DOHH2 (cell line): Measurements from ENCODE around the gene YIPF3.

Source experiments
- H3F3A ChIP-seq: fragments of 200-600 bp; sonication (generic), shearing (Covaris generic); 2 replicates; pipeline ENCODE4 v1.6.0; 2016; ENCODE audit warnings: antibody characterized with exemption, mild to moderate bottlenecking; ENCODE audit not compliant: control insufficient read depth, insufficient read depth
- H3K27ac ChIP-seq: fragments of 200-600 bp; sonication (generic); 2 replicates; pipeline ENCODE4 v1.5.1; 2014; ENCODE audit warnings: low read depth, mild to moderate bottlenecking, low read length, moderate library complexity
- H3K27me3 ChIP-seq: fragments of 200-600 bp; sonication (generic); 2 replicates; pipeline ENCODE4 v1.6.1; 2014; ENCODE audit warnings: mild to moderate bottlenecking, low read length, mixed read lengths; ENCODE audit not compliant: control insufficient read depth
- H3K36me3 ChIP-seq: fragments of 200-600 bp; sonication (generic); 2 replicates; pipeline ENCODE4 v1.6.1; 2014; ENCODE audit warnings: mild to moderate bottlenecking, low read length, moderate library complexity, mixed read lengths; ENCODE audit not compliant: control insufficient read depth
- H3K4me1 ChIP-seq: fragments of 200-600 bp; sonication (generic); 2 replicates; pipeline ENCODE4 v1.6.1; 2014; ENCODE audit warnings: mild to moderate bottlenecking, low read length, mixed read lengths; ENCODE audit not compliant: control insufficient read depth
- H3K4me2 ChIP-seq: fragments of 200-600 bp; sonication (generic); 2 replicates; pipeline ENCODE4 v1.6.0; 2014; ENCODE audit warnings: mild to moderate bottlenecking, low read length, moderate library complexity
- H3K4me3 ChIP-seq: fragments of 200-600 bp; sonication (generic); 2 replicates; pipeline ENCODE4 v1.5.1; 2014; ENCODE audit warnings: mild to moderate bottlenecking, low read length, mixed read lengths
- H3K79me2 ChIP-seq: fragments of 200-600 bp; sonication (generic); 2 replicates; pipeline ENCODE4 v1.6.1; 2014; ENCODE audit warnings: mild to moderate bottlenecking, low read length, mixed read lengths; ENCODE audit not compliant: control insufficient read depth
- H3K9me2 ChIP-seq: fragments of 200-600 bp; sonication (generic); replicated peaks from 2 replicates; pipeline ENCODE4 v1.6.1; 2014; ENCODE audit warnings: mild to moderate bottlenecking, low read length, mixed read lengths; ENCODE audit not compliant: control insufficient read depth
- H3K9me3 ChIP-seq: fragments of 200-600 bp; sonication (generic); 2 replicates; pipeline ENCODE4 v1.6.1; 2014; ENCODE audit warnings: antibody characterized with exemption, low read length, mixed read lengths; ENCODE audit not compliant: control insufficient read depth, insufficient read depth
- H4K20me1 ChIP-seq: fragments of 200-600 bp; sonication (generic); 2 replicates; pipeline ENCODE4 v1.6.0; 2014; ENCODE audit warnings: low read depth, mild to moderate bottlenecking, antibody characterized with exemption, low read length, moderate library complexity; ENCODE audit not compliant: control insufficient read depth, insufficient read depth
- CTCF ChIP-seq: fragments of 200-600 bp; sonication (generic); IDR thresholded peaks from one replicate; pipeline ENCODE4 v1.5.1; 2014; ENCODE audit warnings: antibody characterized with exemption, mild to moderate bottlenecking, low read depth, low read length; ENCODE audit not compliant: poor library complexity, severe bottlenecking
- EZH2phosphoT487 ChIP-seq: fragments of 200-600 bp; sonication (generic); IDR thresholded peaks from 2 replicates; pipeline ENCODE4 v1.6.1; 2017; ENCODE audit warnings: borderline replicate concordance, mild to moderate bottlenecking, antibody characterized with exemption, low read length, moderate library complexity, mixed read lengths

YIPF3 gene

GRCh38 chr6:43477235-43478007, 39.3 kb downstream of the YIPF3 start, which contains the start of gene TJAP1:
TJAP1 (plus strand) TSS chr6:43477570; CDS start chr6:43499002, 21,432 bp downstream.
- H4K20me1 ChIP-seq, result no peaks in the 10 kb centered on the region; the same call in 1 of the 2 replicates
- H3F3A ChIP-seq, result peaks cover 2% of the 10 kb centered on the region; the same call in 1 of the 2 replicates
- H3K9me2 ChIP-seq, result no peaks in the 10 kb centered on the region
- no peaks in the 10 kb centered on the region for H3K36me3 ChIP-seq
- no peak for TF ChIP-seq EZH2phosphoT487
- no peak for TF ChIP-seq CTCF
- H3K4me1 ChIP-seq, result peaks cover 20% of the 10 kb centered on the region
- peak within 1 kb of the TSS; percentile 84 for H3K4me2 ChIP-seq
- peak within 1 kb of the TSS; percentile 78 for H3K4me3 ChIP-seq
- H3K9me3 ChIP-seq, result no peaks in the 10 kb centered on the region
- 0 out of 2 replicates have a peak within 1 kb of the TSS, but pooled peaks have one; percentile 11 for H3K27ac ChIP-seq
- no peaks in the 10 kb centered on the region for H3K27me3 ChIP-seq
- peaks cover 46% of the 10 kb centered on the region for H3K79me2 ChIP-seq

GRCh38 chr6:43476746-43477145, 40.0 kb downstream of the YIPF3 start:
- Histone ChIP-seq H4K20me1 (no peaks in the 10 kb centered on the region; the same call in 1 of the 2 replicates), H3K36me3 (no peaks in the 10 kb centered on the region), H3K9me3 (no peaks in the 10 kb centered on the region), H3K4me1 (peaks cover 20% of the 10 kb centered on the region), H3K27ac (no peak overlapping the region), H3K4me3 (peak overlapping the region; percentile 78), H3K27me3 (no peaks in the 10 kb centered on the region), H3K9me2 (no peaks in the 10 kb centered on the region), H3K4me2 (peak overlapping the region; percentile 84), H3K79me2 (peaks cover 39% of the 10 kb centered on the region), H3F3A (peaks cover 2% of the 10 kb centered on the region; the same call in 1 of the 2 replicates)
- TF ChIP-seq EZH2phosphoT487, result no peak
- no peak for TF ChIP-seq CTCF

- no peak overlapping the region for H3K4me3 ChIP-seq
- H3K36me3 ChIP-seq, result no peaks in the 10 kb centered on the region
- H3K4me1 ChIP-seq, result peaks cover 20% of the 10 kb centered on the region
- H3K79me2 ChIP-seq, result peaks cover 29% of the 10 kb centered on the region
- H3K27me3 ChIP-seq, result no peaks in the 10 kb centered on the region
- H3F3A ChIP-seq, result peaks cover 2% of the 10 kb centered on the region; the same call in 1 of the 2 replicates
- TF ChIP-seq EZH2phosphoT487 (no peak), CTCF (no peak)
- H3K27ac ChIP-seq, result no peak overlapping the region
- H3K9me2 ChIP-seq, result no peaks in the 10 kb centered on the region
- no peak overlapping the region for H3K4me2 ChIP-seq
- no peaks in the 10 kb centered on the region for H4K20me1 ChIP-seq
- no peaks in the 10 kb centered on the region for H3K9me3 ChIP-seq
These were observed 41.2 kb downstream of the YIPF3 start for GRCh38 chr6:43475516-43475915.
